Measurements from ENCODE around the gene MOB2. TPM values are rescaled to one million over a fixed set of nuclear protein-coding genes. Genes with fewer than 3 reads are reported as not detected.

The MOB2 gene
- total RNA-seq, 1 donor from 2014 or later: 41.3 TPM

DNA sequence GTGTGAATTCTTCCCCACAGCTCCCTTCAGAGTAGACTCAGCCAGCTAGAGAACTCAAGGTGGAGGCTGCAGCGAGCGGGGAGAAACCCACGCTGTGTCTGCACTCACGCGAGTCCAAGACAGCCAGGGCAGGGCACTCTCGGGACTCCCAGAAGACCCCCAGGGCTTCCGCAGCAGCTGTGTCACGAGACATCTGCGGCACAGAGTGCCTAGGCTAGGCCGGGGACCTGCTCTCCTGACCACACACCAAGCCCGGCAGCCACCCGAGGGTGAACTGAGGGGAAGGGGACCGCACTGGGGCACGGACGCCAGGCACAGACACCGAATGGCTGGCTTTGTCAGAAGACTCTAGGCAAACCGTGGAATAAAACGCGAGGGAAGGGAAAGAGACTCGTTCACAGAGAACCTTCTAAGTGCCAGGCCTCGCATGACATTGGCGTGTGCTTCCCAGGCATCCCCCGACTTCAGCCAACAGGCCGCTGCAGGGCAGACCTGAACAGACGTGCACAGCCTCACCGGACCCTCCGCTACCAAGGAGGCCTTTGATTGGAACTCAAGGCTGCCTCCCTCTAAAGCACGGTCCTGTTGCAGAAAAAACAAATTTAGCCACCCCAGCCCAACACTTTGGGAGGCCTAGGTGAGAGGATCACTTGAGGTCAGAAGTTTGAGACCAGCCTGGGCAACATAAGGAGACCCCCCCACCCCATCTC lies 18.2 kb upstream of the MOB2 start:
- intact Hi-C loops (cut with micrococcal nuclease): no loop called here

DNA sequence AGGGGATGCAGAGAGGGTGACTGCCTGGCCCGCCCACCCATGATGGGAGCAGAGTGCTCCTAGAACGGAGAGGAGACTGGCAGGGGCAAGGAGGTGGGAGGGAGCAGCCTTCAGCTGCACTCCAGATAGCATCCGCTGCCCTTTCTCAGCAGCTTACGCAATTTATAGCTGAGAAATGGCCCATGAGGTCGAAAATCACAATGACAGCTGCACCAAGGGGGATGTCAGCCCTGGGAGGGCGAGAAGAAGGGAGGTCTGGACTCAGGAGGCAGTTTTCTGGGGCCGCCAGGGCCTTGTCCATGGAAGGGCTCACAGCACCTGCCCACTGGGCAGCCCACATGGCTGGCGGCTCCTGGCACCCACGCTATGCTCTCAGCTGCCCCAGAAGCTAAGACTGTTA lies 17.6 kb upstream of the MOB2 start:
- intact Hi-C loops (cut with micrococcal nuclease): no loop called here

DNA sequence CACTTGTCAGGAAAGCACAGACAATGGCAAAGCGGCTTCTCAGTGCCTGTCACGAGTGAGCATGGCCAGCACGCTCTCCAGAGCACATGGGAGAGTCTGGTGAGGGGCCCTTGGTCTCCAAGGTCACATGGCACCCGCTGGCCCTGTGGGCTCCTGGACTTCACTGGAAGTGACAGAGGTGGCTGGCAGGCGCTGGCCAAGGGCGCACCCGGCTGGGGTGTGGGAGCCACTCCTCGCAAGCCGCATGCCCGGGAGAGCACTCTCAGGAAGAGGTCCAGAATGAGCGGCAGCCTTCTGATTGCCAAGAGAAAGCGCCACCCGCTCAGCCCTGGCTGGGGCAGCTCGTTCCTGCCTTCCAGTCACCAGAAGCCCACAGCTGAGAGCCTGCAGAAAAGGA lies 17.1 kb upstream of the MOB2 start:
- intact Hi-C loops (cut with micrococcal nuclease): no loop called here

DNA sequence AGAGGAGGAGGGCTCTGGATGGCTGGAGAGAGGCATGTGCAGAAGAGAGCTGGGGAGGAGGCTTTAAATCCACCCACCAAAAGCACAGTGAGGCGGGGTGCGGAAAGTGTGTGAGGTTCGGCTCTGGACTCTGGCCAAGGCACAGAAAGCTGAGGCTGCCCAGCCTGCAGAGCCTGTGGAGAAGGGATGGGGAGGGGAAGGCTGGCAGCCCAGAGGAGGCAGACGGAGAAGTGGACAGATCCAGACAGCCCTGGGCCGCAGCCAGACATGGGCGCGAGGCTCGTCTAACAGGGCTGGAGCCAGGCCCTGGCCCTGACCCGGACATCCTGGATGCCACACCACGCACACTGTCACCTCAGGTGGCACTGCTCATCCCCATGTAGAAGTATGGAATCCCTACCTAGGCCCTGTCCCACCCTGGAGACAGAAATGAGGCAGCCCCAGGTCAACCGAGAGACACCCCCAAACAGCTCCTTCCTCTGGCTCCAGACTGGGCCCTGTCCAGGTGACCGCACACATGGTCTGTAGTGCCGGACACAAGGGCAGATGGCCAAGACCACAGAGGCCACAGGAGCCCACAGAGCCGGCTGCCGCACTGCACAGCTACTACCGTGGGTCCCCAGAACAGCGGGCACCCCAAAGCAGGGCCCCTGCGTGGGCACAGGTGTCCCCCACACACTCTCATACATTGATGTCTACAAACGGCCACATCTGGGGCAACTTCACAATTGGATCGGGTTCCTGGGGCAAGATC lies 16.6 kb upstream of the MOB2 start:
- intact Hi-C loops (cut with micrococcal nuclease): no loop called here

DNA sequence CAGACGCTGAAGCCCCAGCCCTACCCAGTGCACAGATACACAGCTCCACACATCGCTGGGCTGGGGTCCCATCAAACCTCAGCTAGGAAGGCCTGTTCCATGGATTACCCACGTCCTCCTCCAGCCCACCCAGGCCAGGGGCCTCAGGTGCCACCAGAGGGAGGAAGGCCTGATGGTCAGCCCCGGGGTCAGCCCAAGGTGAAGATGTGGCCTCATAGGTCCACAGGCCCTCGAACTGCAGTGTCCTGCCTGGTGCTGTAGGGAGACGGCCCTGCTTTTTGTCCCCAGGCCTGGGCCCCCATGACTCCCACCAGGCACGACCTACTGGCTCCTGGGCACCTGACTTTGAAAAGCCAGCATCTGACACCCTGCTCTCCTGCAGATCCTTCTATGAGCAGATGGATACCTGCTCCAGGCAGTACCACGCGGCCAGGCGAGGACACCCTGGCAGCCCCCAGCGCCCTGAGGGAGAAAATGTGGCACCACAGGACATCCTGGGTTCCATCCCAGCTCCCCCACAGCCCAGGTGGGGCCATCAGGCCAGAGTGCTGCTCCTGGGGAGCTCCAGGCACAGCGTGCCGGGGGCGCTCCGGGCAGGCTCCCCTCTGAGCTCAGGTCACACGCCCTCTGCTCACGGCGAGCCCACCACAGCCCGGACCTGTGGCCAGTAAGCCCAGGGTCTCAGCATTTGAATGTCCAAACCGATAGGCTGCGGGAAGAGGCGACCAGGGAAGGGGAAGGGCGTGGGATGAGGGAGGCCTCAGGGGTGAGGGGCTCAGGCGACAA lies 15.8 kb upstream of the MOB2 start:
- intact Hi-C loops (cut with micrococcal nuclease): no loop called here

- intact Hi-C loops (cut with micrococcal nuclease): no loop called here
These were observed 15.0 kb upstream of the MOB2 start for GRCh38 chr11:1501421-1502167.

DNA sequence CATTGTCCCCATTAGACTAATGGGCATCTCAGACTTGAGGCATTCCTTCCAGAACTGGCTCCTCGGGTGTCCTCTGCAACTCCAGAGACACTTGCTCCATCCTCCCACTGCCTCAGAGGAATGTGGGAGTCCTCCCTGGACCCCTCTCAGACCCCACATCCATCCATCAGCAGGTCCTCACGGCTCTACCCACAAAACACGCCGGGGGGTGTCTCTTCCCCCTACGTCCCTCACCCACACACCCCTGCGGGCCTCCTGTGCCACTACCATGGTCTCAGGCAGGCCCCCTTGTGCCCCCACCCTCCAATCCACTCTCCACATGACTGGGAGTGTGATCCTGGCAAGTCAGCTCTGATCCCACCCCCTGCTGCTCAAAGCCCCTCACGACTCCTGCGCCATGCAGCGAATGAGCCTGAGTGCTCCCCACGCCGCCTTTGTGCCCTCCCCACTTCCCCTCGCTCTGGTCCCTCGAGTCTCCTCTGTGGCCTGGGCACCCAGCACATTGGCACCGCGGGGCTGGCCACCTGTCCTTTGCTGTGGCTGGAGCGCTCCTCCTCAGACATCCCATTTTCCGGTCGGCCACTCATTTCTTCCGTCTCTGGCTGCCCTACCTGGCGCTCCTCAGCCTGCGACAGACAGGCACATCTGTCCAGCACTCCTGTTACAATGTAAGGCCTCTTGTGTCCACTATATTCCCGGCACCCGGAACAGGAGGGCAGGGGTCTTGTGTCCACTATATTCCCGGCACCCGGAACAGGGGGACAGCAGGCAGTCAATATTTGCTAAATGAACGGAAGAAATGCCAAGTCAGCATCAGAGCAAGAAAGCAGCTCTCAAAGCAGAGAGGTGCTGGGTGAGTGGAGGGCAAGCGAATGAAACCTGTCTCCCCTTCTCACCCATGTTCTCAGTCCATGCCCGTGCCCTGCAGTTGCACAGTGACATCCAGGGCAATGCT lies 14.2 kb upstream of the MOB2 start:
- intact Hi-C loops (cut with micrococcal nuclease): no loop called here

- intact Hi-C loops (cut with micrococcal nuclease): no loop called here
These were observed 13.3 kb upstream of the MOB2 start for GRCh38 chr11:1499899-1500298.

DNA sequence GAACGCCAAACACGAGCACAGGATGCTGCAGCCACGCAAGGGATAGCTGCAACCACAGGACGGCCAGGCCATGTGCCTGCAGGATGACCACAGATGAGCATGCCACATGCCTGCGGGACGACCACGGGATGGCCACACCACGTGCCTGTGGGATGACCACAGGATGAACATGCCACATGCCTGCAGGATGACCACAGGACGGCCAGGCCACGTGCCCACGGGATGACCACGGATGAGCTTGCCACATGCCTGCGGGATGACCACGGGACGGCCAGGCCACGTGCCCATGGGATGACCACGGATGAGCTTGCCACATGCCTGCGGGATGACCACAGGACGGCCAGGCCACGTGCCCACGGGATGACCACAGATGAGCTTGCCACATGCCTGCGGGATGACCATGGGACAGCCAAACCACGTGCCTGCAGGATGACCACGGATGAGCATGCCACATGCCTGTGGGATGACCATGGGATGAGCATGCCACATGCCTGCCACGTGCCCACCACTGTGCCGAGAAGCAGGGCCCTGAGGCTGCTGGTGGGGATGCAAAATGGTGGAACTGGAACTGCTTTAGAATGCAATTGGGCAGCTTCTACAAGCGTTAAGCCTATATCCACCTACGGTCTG lies 12.8 kb upstream of the MOB2 start:
- intact Hi-C loops (cut with micrococcal nuclease): no loop called here

DNA sequence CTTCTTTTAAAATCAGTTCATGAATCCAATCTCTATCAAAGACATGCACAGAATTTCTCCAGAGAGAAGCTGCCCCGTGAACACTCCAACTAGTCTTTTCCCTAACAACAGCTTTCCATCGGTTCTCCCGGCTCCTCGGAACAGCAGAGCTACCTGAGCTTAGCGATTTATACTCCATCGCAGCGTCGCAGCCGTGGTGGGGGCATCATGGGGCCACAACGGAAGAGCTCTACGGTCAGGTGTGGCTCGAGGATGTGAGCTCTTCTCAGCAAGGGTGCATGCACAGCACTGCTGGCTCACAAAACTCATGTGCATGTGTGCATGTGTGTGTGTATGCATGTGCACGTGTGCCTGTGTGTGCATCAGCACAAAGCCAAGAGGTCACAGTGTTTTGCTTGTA lies 11.7 kb upstream of the MOB2 start:
- intact Hi-C loops (cut with micrococcal nuclease): no loop called here

DNA sequence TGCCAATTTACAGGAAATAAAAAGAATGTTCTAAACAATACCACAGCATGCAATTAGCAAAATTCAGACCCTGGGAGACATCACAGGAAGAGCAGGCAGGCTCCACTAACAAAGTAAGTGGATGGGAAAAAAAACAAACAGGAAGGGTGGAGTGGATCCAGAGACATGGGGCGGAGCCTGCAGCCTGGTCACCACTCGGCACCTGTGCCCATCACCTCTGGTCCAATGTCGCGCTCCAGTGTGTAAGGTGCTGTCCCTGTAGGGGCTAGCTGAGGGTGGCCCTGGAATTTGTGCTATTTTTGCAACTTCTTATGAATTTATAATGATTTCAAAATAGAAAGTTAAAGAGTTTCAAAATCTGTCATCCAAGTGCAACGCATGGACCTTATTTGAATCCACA lies 11.0 kb upstream of the MOB2 start:
- intact Hi-C loops (cut with micrococcal nuclease): no loop called here

DNA sequence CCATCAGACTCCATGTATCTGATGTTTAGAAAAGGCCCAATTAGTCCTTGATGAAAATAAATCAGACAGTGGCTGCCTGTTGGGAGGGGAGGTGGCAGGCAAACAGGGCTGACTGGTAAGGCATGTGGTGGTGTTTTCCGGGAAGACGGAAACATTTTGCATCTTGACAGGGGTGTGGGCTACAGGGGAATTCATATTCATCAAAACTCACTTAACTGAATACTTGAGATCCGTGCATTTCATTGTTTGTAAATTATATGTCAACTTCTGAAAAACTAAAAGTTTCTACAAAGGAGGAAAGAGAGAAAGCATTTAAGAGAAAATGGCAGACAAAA lies 10.1 kb upstream of the MOB2 start:
- intact Hi-C loops (cut with micrococcal nuclease): no loop called here

DNA sequence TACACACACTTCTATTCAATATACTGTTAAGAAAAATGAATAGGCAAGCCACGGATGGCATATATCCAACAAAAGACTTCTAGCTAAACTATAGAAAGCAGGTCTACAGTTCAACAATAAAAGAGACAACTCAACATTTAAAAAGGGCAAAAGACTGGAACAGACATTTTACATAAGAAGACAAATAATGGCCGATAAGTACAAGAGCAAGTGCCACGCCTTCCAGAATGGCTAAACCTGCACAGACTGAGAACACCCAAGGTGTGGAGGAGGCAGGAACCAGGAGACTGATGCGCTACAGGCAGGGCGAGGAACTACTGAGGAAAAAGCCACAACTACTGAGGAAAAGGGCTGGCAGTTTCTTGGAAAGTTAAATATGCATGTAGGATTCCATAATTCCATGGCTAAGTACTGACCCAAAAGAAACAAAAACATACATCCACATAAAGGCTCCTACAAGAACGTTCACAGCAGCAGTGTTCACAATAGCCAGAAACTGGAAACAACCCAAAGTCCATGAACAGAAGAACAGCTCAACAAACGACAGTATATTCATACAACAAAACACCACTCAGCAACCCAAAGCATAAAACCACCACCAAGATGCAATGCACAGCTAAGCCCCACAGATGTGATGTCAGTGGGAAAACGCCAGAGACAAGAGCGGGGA lies 9.6 kb upstream of the MOB2 start:
- intact Hi-C loops (cut with micrococcal nuclease): no loop called here

DNA sequence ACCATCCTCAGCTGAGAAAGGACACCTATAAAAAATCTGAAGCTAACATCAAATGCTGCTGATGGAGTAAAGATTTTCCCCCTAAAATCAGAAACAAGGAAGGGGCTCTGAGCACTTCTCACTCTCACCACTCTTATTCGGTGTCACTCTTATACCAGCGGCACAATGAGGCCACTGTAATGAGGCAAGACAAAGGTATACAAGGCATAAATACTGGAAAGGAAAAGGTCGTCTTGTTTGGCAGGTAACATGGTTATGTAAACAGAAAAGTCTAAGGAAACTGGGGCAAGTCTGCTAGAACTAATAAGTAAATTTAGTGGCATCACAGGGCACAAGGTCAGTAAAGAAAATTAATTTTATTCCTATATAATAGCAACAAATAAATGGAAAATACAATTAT lies 8.1 kb upstream of the MOB2 start:
- intact Hi-C loops (cut with micrococcal nuclease): no loop called here

GRCh38 chr11:1493650-1494244 lies 7.2 kb upstream of the MOB2 start:
- intact Hi-C loops (cut with micrococcal nuclease): no loop called here

DNA sequence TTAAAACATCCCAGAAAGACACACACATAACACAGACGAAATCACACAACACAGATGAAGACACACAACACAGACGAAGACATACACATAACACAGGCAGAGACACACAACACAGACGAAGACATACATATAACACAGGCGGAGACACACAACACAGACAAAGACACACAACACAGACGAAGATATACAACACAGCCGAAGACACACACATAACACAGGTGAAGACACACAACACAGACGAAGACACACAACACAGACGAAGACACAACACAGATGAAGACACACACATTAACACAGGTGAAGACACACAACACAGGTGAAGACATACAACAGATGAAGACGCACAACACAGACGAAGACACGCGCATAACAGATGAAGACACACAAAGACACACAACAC lies 4.8 kb upstream of the MOB2 start:
- intact Hi-C loops (cut with micrococcal nuclease): no loop called here

DNA sequence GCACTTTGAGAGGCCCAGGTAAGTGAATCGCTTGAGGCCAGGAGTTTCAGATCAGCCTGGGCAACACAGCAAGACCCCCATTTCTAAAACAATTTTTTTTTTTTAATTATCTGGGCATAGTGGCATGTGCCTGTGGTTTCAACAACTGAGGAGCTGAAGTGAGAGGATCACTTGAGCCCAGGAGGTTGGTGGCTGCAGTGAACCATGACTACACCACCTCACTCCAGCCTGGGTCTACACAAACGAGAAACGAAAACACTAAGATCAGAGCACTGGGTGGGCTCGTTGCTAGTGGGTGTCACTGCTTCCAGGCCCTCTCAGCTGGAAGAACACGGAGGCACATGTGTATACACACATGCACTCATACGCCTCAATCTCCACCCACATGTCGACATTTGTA lies 4.1 kb upstream of the MOB2 start:
- intact Hi-C loops (cut with micrococcal nuclease): no loop called here

DNA sequence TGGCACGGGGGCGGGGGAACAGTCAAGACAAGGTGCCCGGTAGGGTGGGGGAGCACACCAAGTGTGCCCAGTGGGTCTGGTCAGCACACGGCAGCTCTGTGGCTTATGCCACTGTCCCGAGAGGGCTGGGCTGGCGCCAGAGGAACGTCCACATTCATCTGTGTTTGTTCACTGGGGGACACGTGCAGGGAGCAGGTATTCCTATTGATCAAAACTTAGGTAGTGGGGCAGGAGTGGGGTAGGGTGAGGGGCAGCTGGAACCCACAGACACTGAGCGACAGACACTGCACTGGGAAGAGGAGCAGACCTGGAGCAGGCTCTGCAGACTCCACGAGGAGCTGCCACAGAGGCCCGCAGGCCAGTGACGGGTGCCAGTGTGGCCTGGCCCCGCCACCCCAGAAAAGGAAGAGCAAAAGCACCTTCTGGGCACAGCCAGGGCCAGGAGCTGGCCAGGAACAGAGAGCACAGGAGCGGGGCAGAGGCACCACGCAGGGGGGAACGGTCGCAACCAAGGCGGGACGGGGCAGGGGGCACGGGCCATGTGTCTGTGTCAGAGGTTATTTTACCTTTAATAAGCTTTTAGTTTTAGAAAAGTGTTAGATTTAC lies 2.1 kb upstream of the MOB2 start:
- intact Hi-C loops (cut with micrococcal nuclease): no loop called here
